ENCODE data around the gene TNF.
A peak's percentile ranks its signal among the peaks of the same experiment; 100 is the strongest.

The TNF gene

GRCh38 chr6:31573239-31574105, 1.9 kb upstream of the TNF start:
- no peak for DNase-seq (ENCODE audit: low read depth in 2 of 2)

GRCh38 chr6:31574106-31575061, 981 bp upstream of the TNF start:
- DNase-seq (ENCODE audit: low read depth in 2 of 2): no peak

GRCh38 chr6:31575952-31576685, 754 bp downstream of the TNF start:
- DNase-seq (ENCODE audit: low read depth in 2 of 2): no peak

- DNase-seq (ENCODE audit: low read depth in 2 of 2): no peak
Measured at GRCh38 chr6:31576897-31577578, 1.7 kb downstream of the TNF start.

- no peak for DNase-seq (ENCODE audit: low read depth in 2 of 2)
Measured at GRCh38 chr6:31577579-31577966, 2.2 kb downstream of the TNF start.

- no peak for DNase-seq (ENCODE audit: low read depth in 2 of 2)
Measured at GRCh38 chr6:31578184-31579118, 3.1 kb downstream of the TNF start.

- no peak for DNase-seq (ENCODE audit: low read depth in 2 of 2)
Measured at GRCh38 chr6:31579119-31579505, 3.7 kb downstream of the TNF start.

GRCh38 chr6:31579546-31580437, 4.4 kb downstream of the TNF start:
- DNase-seq (ENCODE audit: low read depth in 2 of 2): no peak

- no peak for DNase-seq (ENCODE audit: low read depth in 2 of 2)
Measured at GRCh38 chr6:31580438-31580740, 5.0 kb downstream of the TNF start.

GRCh38 chr6:31580807-31581433, 5.6 kb downstream of the TNF start:
- peak; percentile 49 to 57 for DNase-seq (ENCODE audit: low read depth in 2 of 2)

GRCh38 chr6:31581434-31582229, 6.3 kb downstream of the TNF start:
- DNase-seq (ENCODE audit: low read depth in 2 of 2): no peak

- DNase-seq (ENCODE audit: low read depth in 2 of 2): no peak
Measured at GRCh38 chr6:31582230-31582643, 6.9 kb downstream of the TNF start, which contains the start of gene LTB. Gene LTB (minus strand): TSS chr6:31582424. CDS start chr6:31582417, 7 bp downstream.

- DNase-seq (ENCODE audit: low read depth in 2 of 2): no peak
Measured at GRCh38 chr6:31585491-31585890, 10.1 kb downstream of the TNF start.

- no peak for DNase-seq (ENCODE audit: low read depth in 2 of 2)
Measured at GRCh38 chr6:31586008-31586407, 10.6 kb downstream of the TNF start, which contains the start of gene LST1. Gene LST1 (plus strand): TSS chr6:31586277. CDS start chr6:31587300, 1,023 bp downstream.

GRCh38 chr6:31586599-31587281, 11.4 kb downstream of the TNF start:
- no peak for DNase-seq (ENCODE audit: low read depth in 2 of 2)

GRCh38 chr6:31587791-31588777, 12.7 kb downstream of the TNF start:
- no peak for DNase-seq (ENCODE audit: low read depth in 2 of 2)
